Chondrocyte (in vitro differentiated cells): Measurements from ENCODE around the gene LRMDA. TPM values are rescaled to one million over a fixed set of nuclear protein-coding genes. Genes with fewer than 3 reads are reported as not detected.

Source experiments
- DNase-seq: peaks from one replicate; pipeline ENCODE4 v3.0.0; 2021; ENCODE audit warnings: mixed read lengths, low spot score
- H3K27ac Mint-ChIP-seq: one replicate; pipeline ENCODE4 v1.8.0; 2021; ENCODE audit warnings: mild to moderate bottlenecking, moderate library complexity, mixed read lengths; ENCODE audit not compliant: unreplicated experiment
- H3K27me3 Mint-ChIP-seq: 2 replicates; pipeline ENCODE4 v1.8.0; 2021; ENCODE audit warnings: low read depth, mixed read lengths
- H3K36me3 Mint-ChIP-seq: 2 replicates; pipeline ENCODE4 v1.8.0; 2021; ENCODE audit warnings: low read depth, mixed read lengths
- H3K4me1 Mint-ChIP-seq: 2 replicates; pipeline ENCODE4 v1.8.0; 2021; ENCODE audit warnings: low read depth, mild to moderate bottlenecking, mixed read lengths
- H3K4me3 Mint-ChIP-seq: one replicate; pipeline ENCODE4 v1.8.0; 2021; ENCODE audit warnings: mild to moderate bottlenecking, moderate library complexity, mixed read lengths; ENCODE audit not compliant: unreplicated experiment
- H3K9me3 Mint-ChIP-seq: 2 replicates; pipeline ENCODE4 v1.8.0; 2021; ENCODE audit warnings: low read depth, mixed read lengths
- total RNA-seq: library from RNA; stranded (reverse); gene quantifications from 3 replicates; pipeline ENCODE4 v1.2.1, GENCODE V29; 2021
- TF ChIP-seq, protein P1 (sequence below): fragments of 200-600 bp; sonication (generic); IDR thresholded peaks from 2 replicates; pipeline ENCODE4 v1.5.0; 2021; ENCODE audit warnings: antibody characterized with exemption, mild to moderate bottlenecking, moderate library complexity

LRMDA gene
- total RNA-seq, 1 donor from 2014 or later = 2.8 TPM

DNA sequence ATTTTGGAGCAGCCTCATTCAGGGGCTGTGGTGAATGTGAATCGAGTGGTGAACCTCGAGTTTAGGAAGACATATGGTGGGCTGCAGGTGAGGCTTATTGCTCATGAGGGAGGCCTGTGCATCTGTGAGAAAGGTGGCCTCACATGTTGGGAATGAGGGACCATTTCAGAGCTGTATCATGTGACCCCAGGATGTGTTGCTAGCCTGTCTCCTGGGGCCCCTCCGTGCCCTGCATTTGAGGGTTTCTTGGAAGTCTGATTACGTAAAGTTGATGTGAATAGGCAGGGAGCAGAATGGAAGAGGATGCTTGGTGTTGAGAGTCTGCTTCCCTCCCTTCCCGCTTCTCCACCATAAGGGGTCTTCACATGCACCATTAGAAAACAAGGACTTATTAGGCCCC lies 569.1 kb downstream of the LRMDA start:
- TF ChIP-seq, protein P1, sequence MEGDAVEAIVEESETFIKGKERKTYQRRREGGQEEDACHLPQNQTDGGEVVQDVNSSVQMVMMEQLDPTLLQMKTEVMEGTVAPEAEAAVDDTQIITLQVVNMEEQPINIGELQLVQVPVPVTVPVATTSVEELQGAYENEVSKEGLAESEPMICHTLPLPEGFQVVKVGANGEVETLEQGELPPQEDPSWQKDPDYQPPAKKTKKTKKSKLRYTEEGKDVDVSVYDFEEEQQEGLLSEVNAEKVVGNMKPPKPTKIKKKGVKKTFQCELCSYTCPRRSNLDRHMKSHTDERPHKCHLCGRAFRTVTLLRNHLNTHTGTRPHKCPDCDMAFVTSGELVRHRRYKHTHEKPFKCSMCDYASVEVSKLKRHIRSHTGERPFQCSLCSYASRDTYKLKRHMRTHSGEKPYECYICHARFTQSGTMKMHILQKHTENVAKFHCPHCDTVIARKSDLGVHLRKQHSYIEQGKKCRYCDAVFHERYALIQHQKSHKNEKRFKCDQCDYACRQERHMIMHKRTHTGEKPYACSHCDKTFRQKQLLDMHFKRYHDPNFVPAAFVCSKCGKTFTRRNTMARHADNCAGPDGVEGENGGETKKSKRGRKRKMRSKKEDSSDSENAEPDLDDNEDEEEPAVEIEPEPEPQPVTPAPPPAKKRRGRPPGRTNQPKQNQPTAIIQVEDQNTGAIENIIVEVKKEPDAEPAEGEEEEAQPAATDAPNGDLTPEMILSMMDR = no peak
- Mint-ChIP-seq H3K27ac (no peak overlapping the region), H3K27me3 (peaks cover 14% of the 10 kb centered on the region)

DNA sequence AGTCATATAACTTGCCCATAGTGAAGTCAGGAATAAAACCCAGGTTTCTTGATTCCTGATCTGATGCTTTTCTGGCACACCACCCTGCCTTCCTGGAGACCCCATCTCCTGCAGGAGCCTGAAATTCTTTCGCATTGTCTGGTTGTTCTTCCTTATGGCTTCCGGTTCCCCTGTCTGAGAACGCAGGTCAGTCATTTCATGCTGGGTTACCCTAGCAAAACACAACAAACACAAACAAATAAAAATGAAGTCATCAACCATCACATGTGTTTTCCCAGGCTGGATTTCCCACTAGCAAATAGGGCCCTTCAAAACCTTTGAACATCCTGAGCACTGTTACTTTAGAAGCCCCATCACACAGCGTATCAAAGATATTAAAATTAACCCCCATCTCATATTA lies 569.6 kb downstream of the LRMDA start:
- H3K27ac Mint-ChIP-seq = no peak overlapping the region
- H3K27me3 Mint-ChIP-seq = peaks cover 15% of the 10 kb centered on the region
- H3K9me3 Mint-ChIP-seq = no peaks in the 10 kb centered on the region
- DNase-seq = no peak
- TF ChIP-seq, protein P1 = no peak
- H3K4me1 Mint-ChIP-seq = no peaks in the 10 kb centered on the region
- no peak overlapping the region for H3K4me3 Mint-ChIP-seq
- no peaks in the 10 kb centered on the region for H3K36me3 Mint-ChIP-seq

More for the DNA sequence above, 569.1 kb downstream of the LRMDA start:
- Mint-ChIP-seq H3K36me3 (no peaks in the 10 kb centered on the region), H3K4me3 (no peak overlapping the region), H3K4me1 (no peaks in the 10 kb centered on the region), H3K9me3 (no peaks in the 10 kb centered on the region)
- DNase-seq = no peak

- TF ChIP-seq, protein P1 = no peak
- Mint-ChIP-seq H3K9me3 (no peaks in the 10 kb centered on the region), H3K27ac (no peak overlapping the region), H3K27me3 (peaks cover 17% of the 10 kb centered on the region), H3K4me3 (no peak overlapping the region), H3K4me1 (no peaks in the 10 kb centered on the region), H3K36me3 (no peaks in the 10 kb centered on the region)
- DNase-seq = no peak
These were observed 570.0 kb downstream of the LRMDA start for GRCh38 chr10:76001461-76001860.

GRCh38 chr10:76002262-76002854 lies 570.9 kb downstream of the LRMDA start:
- no peak overlapping the region for H3K27ac Mint-ChIP-seq
- no peak for DNase-seq
- H3K27me3 Mint-ChIP-seq = peaks cover 20% of the 10 kb centered on the region

DNA sequence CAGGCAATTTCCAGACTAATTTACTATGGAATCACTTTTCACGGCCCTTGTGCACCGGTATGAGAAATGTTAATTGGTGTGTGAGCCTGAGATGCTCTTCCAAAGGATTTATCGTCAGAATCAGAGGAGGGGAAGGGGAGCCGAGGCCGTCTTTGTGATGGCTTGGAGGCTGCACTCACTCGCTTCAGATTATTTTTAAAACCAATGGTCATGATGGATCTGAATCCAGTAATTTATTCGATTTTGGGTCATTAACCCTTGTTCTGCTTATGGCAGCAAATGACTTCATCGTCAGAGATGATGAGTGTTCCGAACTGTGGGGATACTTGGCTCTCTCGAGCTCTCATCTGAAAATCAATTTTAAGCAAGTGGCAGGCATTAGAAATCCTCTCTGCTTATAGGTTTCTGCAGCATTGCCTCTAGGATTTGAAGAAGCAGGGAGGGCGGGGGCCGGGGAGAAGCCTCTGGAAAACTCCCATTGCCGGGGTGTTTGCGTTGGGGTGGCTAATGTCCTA lies 576.3 kb downstream of the LRMDA start:
- no peaks in the 10 kb centered on the region for H3K4me1 Mint-ChIP-seq
- TF ChIP-seq, protein P1 = no peak
- H3K4me3 Mint-ChIP-seq = no peak overlapping the region
- DNase-seq = no peak
- no peaks in the 10 kb centered on the region for H3K36me3 Mint-ChIP-seq
- H3K9me3 Mint-ChIP-seq = no peaks in the 10 kb centered on the region
- no peak overlapping the region for H3K27ac Mint-ChIP-seq
- H3K27me3 Mint-ChIP-seq = peaks cover 33% of the 10 kb centered on the region

More at GRCh38 chr10:76002262-76002854, 570.9 kb downstream of the LRMDA start:
- H3K36me3 Mint-ChIP-seq = no peaks in the 10 kb centered on the region
- H3K9me3 Mint-ChIP-seq = no peaks in the 10 kb centered on the region
- H3K4me3 Mint-ChIP-seq = no peak overlapping the region
- TF ChIP-seq, protein P1 = no peak
- no peaks in the 10 kb centered on the region for H3K4me1 Mint-ChIP-seq
